ENCODE results near the gene KRT7.
A peak's percentile ranks its signal among the peaks of the same experiment; 100 is the strongest.
"Not testable (repeated sequence)": the region's sequence is repeated elsewhere in the genome, so short reads cannot be mapped to it uniquely, and the experiment has no call there.

Gene KRT7

DNA sequence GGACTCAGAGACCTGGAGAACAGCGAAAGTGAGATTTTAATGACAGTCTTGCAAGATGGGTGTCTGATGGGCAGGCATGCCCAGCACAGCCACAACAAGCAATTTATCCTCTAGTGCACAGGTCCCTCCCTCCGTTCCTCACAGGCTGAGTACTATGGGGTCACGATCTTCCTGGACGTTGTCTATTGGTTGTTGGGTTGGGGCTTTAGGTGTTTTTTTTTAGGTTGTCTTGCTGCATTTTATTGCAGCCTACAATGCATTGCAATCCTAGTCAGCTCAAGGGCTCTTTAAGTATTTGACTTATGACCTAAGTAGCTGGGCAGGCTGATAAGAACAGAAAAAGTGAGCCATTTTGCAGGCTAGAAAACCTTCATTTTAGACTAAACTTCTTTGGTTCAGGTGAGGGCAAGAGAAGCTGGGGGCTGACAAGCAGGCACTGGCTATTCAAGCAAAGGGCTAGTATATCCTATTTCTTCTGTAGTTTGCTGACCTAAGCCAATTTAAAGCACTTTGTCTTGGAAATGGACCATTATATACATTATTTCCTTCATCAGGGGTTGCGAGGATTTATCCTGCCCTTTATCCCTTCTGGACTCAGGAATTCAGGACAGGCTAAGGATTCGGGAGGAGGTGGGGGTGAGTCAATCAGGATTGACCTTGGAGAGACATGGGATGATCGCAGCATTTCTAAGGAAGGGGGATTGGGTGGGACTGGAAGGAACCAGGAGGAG lies 6.0 kb downstream of the KRT7 start:
- TF ChIP-seq, protein P1, sequence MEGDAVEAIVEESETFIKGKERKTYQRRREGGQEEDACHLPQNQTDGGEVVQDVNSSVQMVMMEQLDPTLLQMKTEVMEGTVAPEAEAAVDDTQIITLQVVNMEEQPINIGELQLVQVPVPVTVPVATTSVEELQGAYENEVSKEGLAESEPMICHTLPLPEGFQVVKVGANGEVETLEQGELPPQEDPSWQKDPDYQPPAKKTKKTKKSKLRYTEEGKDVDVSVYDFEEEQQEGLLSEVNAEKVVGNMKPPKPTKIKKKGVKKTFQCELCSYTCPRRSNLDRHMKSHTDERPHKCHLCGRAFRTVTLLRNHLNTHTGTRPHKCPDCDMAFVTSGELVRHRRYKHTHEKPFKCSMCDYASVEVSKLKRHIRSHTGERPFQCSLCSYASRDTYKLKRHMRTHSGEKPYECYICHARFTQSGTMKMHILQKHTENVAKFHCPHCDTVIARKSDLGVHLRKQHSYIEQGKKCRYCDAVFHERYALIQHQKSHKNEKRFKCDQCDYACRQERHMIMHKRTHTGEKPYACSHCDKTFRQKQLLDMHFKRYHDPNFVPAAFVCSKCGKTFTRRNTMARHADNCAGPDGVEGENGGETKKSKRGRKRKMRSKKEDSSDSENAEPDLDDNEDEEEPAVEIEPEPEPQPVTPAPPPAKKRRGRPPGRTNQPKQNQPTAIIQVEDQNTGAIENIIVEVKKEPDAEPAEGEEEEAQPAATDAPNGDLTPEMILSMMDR (conservative IDR thresholded peaks at IDR 0.05), result no peak

GRCh38 chr12:52239767-52240166 lies 6.7 kb downstream of the KRT7 start:
- no peak overlapping the region for H3K27ac ChIP-seq
- TF ChIP-seq, protein P1 (conservative IDR thresholded peaks at IDR 0.05), result no peak

More for the DNA sequence above, 6.0 kb downstream of the KRT7 start:
- H3K27ac ChIP-seq, result no peak overlapping the region

DNA sequence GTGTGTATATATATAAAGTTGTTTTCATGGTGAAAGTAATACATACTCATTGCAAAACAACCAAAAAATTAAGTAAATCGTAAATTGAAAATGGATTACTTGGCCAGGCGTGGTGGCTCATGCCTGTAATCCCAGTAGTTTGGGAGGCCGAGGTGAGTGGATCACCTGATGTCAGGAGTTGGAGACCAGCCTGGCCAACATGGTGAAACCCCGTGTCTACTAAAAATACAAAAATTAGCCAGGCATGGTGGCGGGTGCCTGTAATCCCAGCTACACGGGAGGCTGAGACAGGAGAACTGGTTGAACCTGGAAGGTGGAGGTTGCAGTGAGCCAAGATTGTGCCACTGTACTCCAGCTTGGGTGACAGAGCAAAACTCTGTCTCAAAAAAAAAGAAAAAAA lies 7.2 kb downstream of the KRT7 start:
- H3K27ac ChIP-seq, result not testable (repeated sequence)

- TF ChIP-seq, protein P1 (conservative IDR thresholded peaks at IDR 0.05), result no peak
- H3K27ac ChIP-seq, result peak overlapping the region; percentile 94; the same call in 1 of the 2 replicates
Measured at GRCh38 chr12:52241205-52241842, 8.3 kb downstream of the KRT7 start.

DNA sequence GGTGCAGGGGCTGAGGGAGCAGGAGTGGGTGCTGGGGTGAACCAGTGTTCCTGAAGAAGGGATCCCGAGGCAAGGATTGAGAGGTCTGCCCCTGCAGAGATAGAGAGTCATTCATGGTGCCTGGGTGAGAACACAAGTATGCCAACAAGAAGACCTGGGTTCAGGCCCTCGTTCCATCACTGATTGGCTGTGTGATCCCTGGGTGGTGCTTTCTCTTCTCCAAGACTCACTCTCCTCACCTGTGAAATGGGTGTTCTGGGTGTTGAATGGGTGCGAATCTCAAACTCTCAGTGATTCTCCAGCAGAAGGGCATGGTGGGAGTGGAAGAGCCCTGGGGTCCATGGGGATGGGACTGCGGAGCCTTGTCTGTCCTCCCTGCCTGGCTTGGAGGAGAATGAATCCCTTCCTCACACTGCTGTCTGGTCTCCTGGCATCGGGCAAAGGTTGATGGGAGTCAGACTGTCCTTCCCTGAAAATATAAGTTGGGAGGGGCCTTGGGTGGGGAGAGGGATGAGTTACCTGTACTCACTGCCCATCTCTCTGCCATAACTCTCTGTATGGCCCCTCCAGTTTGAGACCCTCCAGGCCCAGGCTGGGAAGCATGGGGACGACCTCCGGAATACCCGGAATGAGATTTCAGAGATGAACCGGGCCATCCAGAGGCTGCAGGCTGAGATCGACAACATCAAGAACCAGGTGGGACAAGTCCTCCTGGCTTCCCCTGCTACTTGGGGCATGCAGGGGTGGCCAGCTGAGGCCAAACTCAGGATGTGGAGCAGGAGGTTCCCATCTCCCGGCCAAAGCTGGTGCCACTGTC lies 9.6 kb downstream of the KRT7 start:
- H3K27ac ChIP-seq, result peak overlapping the region; percentile 94

DNA sequence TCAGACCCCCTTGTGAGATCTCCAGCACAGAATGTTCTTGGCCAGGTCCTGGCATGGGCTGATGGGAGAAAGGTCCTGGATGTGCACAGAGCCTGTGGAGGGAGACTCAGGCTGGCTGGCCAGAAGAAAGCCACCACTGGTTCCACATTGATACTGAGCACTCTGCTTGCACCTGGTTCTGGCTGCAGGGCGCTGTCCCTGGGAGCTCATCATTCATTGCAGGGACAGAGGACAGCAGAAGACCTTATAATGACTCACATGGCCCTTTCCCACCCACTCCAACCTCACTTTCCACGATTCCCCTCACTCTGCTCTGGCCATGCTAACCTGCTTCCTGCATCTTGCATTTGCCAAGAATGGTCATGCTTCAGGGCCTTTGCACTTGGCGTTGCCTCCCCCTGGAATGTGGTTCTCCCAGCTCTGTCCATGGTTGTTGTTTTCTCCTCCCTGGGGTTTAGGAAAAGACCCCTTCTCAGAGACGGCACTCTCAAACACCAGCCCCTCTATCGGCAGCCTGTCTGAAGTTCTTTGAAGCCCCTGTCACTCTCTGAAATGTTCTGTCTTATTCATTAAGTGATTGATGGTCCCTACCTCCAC lies 10.3 kb downstream of the KRT7 start:
- peak overlapping the region; percentile 94 for H3K27ac ChIP-seq

More for the DNA sequence above, 9.6 kb downstream of the KRT7 start:
- TF ChIP-seq, protein P1 (conservative IDR thresholded peaks at IDR 0.05), result no peak

GRCh38 chr12:52243856-52244614 lies 11.0 kb downstream of the KRT7 start:
- TF ChIP-seq, protein P1 (conservative IDR thresholded peaks at IDR 0.05), result no peak
- H3K27ac ChIP-seq, result peak overlapping the region; percentile 94

More for the DNA sequence above, 10.3 kb downstream of the KRT7 start:
- TF ChIP-seq, protein P1 (conservative IDR thresholded peaks at IDR 0.05), result no peak

Measured in VCaP (cell line).